ENCODE measurements around the gene MAS1.

Gene MAS1

DNA sequence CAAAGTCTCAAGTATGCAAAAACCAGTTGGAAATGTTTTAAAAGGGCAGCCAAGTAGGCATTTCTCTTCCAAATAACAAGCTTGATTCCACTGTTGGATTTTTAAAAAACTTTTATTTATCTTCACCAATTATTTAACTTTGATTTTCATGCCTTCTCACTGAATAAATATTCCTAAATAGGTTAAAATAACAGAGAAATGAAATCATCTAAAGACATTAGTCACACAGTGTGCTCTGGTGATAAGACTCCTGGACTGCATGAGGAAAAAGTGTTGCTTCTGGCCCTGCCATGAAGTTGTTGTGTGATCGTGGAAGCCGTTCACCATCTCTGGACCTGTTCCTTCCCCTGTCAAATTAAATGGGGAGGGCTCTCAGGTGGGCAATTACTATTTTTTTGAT is 44.3 kb downstream of the MAS1 start:
- Histone ChIP-seq H3K27ac (ENCODE audit: low read length) (no peak overlapping the region), H2AFZ (ENCODE audit: low read depth, low read length) (no peak overlapping the region), H3K4me3 (ENCODE audit: low read depth in 1 of 2, low read length in 2 of 2) (no peak overlapping the region), H3K36me3 (ENCODE audit: insufficient read depth, low read length) (no peaks in the 10 kb centered on the region), H3K79me2 (ENCODE audit: insufficient read depth, low read length) (no peaks in the 10 kb centered on the region), H3K27me3 (ENCODE audit: insufficient read depth, low read length, poor library complexity) (no peaks in the 10 kb centered on the region), H3K4me1 (ENCODE audit: insufficient read depth, low read length) (no peaks in the 10 kb centered on the region), H3K9me3 (ENCODE audit: insufficient read depth, low read length, severe bottlenecking) (no peaks in the 10 kb centered on the region), H4K20me1 (ENCODE audit: insufficient read depth, low read length) (no peaks in the 10 kb centered on the region), H3K4me2 (ENCODE audit: insufficient read depth, low read length) (no peak overlapping the region), H3K9ac (ENCODE audit: low read depth, low read length) (no peak overlapping the region)
- DNase-seq (no peak), ATAC-seq (ENCODE audit: insufficient read depth, low read depth) (no peak)
- no peak for TF ChIP-seq EZH2 (IDR thresholded peaks at IDR 0.05; ENCODE audit: borderline replicate concordance, low read depth, low read length, severe bottlenecking)
- TF ChIP-seq, protein P1, sequence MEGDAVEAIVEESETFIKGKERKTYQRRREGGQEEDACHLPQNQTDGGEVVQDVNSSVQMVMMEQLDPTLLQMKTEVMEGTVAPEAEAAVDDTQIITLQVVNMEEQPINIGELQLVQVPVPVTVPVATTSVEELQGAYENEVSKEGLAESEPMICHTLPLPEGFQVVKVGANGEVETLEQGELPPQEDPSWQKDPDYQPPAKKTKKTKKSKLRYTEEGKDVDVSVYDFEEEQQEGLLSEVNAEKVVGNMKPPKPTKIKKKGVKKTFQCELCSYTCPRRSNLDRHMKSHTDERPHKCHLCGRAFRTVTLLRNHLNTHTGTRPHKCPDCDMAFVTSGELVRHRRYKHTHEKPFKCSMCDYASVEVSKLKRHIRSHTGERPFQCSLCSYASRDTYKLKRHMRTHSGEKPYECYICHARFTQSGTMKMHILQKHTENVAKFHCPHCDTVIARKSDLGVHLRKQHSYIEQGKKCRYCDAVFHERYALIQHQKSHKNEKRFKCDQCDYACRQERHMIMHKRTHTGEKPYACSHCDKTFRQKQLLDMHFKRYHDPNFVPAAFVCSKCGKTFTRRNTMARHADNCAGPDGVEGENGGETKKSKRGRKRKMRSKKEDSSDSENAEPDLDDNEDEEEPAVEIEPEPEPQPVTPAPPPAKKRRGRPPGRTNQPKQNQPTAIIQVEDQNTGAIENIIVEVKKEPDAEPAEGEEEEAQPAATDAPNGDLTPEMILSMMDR (IDR thresholded peaks at IDR 0.05; ENCODE audit: borderline replicate concordance, extremely low read depth, low read length, poor library complexity, severe bottlenecking): no peak

DNA sequence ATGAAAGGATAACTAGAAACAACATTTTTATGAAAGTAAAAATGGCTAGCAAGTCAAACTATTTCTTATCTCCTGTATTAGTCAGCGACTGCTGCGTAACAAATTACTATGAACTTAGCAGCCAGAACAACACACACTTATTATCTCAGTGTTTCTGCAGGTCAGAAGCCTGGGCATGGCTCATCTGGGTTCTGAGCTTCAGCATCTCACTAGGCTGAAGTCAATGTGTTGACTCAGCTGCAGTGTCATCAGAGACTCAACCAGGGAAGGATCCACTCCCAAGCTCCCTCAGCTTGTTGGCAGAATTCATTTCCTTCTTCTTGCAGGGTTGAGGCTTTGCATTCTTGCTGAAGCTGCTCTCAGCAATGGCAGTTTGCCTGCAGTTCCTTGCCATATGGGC is 44.8 kb downstream of the MAS1 start:
- no peaks in the 10 kb centered on the region for H3K9me3 ChIP-seq (ENCODE audit: insufficient read depth, low read length, severe bottlenecking)
- H4K20me1 ChIP-seq (ENCODE audit: insufficient read depth, low read length): no peaks in the 10 kb centered on the region
- DNase-seq (no peak), ATAC-seq (ENCODE audit: insufficient read depth, low read depth) (no peak)
- no peak for TF ChIP-seq EZH2 (IDR thresholded peaks at IDR 0.05; ENCODE audit: borderline replicate concordance, low read depth, low read length, severe bottlenecking)
- TF ChIP-seq, protein P1 (IDR thresholded peaks at IDR 0.05; ENCODE audit: borderline replicate concordance, extremely low read depth, low read length, poor library complexity, severe bottlenecking): no peak
- H3K27ac ChIP-seq (ENCODE audit: low read length): no peak overlapping the region
- no peak overlapping the region for H3K9ac ChIP-seq (ENCODE audit: low read depth, low read length)
- no peaks in the 10 kb centered on the region for H3K4me1 ChIP-seq (ENCODE audit: insufficient read depth, low read length)
- H3K4me3 ChIP-seq (ENCODE audit: low read depth in 1 of 2, low read length in 2 of 2): no peak overlapping the region
- H3K36me3 ChIP-seq (ENCODE audit: insufficient read depth, low read length): no peaks in the 10 kb centered on the region
- H2AFZ ChIP-seq (ENCODE audit: low read depth, low read length): no peak overlapping the region
- no peaks in the 10 kb centered on the region for H3K79me2 ChIP-seq (ENCODE audit: insufficient read depth, low read length)
- H3K4me2 ChIP-seq (ENCODE audit: insufficient read depth, low read length): no peak overlapping the region
- no peaks in the 10 kb centered on the region for H3K27me3 ChIP-seq (ENCODE audit: insufficient read depth, low read length, poor library complexity)

DNA sequence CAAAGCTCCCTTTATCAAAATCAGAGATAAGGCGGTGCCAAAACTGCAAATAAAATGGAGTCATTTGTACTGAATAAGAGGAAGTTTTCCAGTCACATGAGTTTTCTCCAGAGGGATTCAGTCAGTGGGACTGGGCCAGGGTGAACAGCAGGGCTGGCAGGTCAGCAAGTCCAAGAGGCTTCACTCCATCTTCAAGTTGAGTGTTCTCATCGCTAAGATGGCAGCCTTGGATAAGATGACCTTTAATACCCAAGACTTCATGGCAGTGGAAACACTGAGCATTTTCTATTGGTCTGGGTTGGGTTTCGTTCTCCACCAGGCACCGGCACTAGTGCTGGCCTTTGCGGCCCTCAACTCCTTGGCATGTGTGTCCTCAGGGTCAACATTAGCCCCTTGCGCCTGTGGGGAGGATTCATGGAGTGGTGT is 48.8 kb downstream of the MAS1 start:
- Histone ChIP-seq H4K20me1 (ENCODE audit: insufficient read depth, low read length) (no peaks in the 10 kb centered on the region), H2AFZ (ENCODE audit: low read depth, low read length) (no peak overlapping the region), H3K27ac (ENCODE audit: low read length) (no peak overlapping the region), H3K79me2 (ENCODE audit: insufficient read depth, low read length) (no peaks in the 10 kb centered on the region), H3K9ac (ENCODE audit: low read depth, low read length) (no peak overlapping the region), H3K9me3 (ENCODE audit: insufficient read depth, low read length, severe bottlenecking) (peaks cover 6% of the 10 kb centered on the region), H3K27me3 (ENCODE audit: insufficient read depth, low read length, poor library complexity) (no peaks in the 10 kb centered on the region), H3K4me3 (ENCODE audit: low read depth in 1 of 2, low read length in 2 of 2) (no peak overlapping the region), H3K36me3 (ENCODE audit: insufficient read depth, low read length) (no peaks in the 10 kb centered on the region), H3K4me1 (ENCODE audit: insufficient read depth, low read length) (no peaks in the 10 kb centered on the region), H3K4me2 (ENCODE audit: insufficient read depth, low read length) (no peak overlapping the region)
- no peak for DNase-seq
- TF ChIP-seq, protein P1 (IDR thresholded peaks at IDR 0.05; ENCODE audit: borderline replicate concordance, extremely low read depth, low read length, poor library complexity, severe bottlenecking): no peak
- no peak for TF ChIP-seq EZH2 (IDR thresholded peaks at IDR 0.05; ENCODE audit: borderline replicate concordance, low read depth, low read length, severe bottlenecking)
- ATAC-seq (ENCODE audit: insufficient read depth, low read depth): no peak
